Left ventricle myocardium inferior (tissue), 1 donor: ENCODE measurements around the gene HNF4A. TPM values are rescaled to one million over a fixed set of nuclear protein-coding genes. Genes with fewer than 3 reads are reported as not detected.
A peak's percentile ranks its signal among the peaks of the same experiment; 100 is the strongest.

Experiments used
- DNase-seq: peaks from one replicate; pipeline ENCODE4 v3.0.0-alpha.2; 2020
- H3K27ac ChIP-seq: fragments of 200-600 bp; replicated peaks from 2 replicates; pipeline ENCODE4 v1.8.0; 2021
- H3K27me3 ChIP-seq: fragments of 200-600 bp; 2 replicates; pipeline ENCODE4 v1.8.0; 2021; ENCODE audit warnings: low read depth
- H3K36me3 ChIP-seq: fragments of 200-600 bp; 2 replicates; pipeline ENCODE4 v1.8.0; 2021
- H3K4me1 ChIP-seq: fragments of 200-600 bp; 2 replicates; pipeline ENCODE4 v1.8.0; 2021
- H3K4me3 ChIP-seq: fragments of 200-600 bp; 2 replicates; pipeline ENCODE4 v1.8.0; 2021; ENCODE audit warnings: mild to moderate bottlenecking, moderate library complexity
- H3K9me3 ChIP-seq: fragments of 200-600 bp; replicated peaks from 2 replicates; pipeline ENCODE4 v1.8.0; 2021
- intact Hi-C: fragments of 100-400 bp; cut with micrococcal nuclease; formaldehyde crosslinking; loops from one replicate; pipeline ENCODE4 v1.11.0; 2022
- total RNA-seq: library from RNA; stranded (reverse); fragmentation: NEBNext Ultra II Directional; extraction: Animal tissue kit (Norgen Biotek cat#: 25700); gene quantifications from one replicate; pipeline ENCODE4 v1.2.1, GENCODE V29; 2021
- TF ChIP-seq, protein P1 (sequence below): fragments of 200-600 bp; IDR thresholded peaks from 2 replicates; pipeline ENCODE4 v1.8.0; 2021; ENCODE audit warnings: antibody characterized with exemption, mild to moderate bottlenecking, borderline replicate concordance
- donor health status: DM: no; HTN: yes; CAD: no; lungs with severe emphysema.

HNF4A gene
- total RNA-seq, 1 donor from 2014 or later, result not detected

DNA sequence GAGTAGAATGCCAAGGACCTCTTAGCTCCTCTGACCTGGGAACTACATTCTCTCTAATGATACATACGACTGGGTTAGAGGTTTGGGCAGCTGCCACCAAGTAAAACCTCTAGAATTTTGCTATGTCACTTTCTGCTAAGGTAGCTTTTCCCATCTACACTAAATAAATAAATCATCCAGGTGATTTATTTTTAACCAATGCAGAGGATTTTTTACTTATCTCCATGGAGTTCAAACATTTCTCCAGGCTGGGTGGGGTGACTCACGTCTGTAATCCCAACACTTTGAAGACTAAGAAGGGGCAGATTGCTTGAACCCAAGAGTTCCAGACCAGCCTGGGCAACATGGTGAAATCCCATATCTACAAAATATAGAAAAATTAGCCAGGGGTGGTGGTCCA is 27.1 kb downstream of the HNF4A start:
- H3K27ac ChIP-seq, result no peak overlapping the region
- intact Hi-C loops, result loop anchor here (10.0 kb wide), 1 partner anchor 302 kb away; no protein-coding TSS in a partner anchor
- no peak overlapping the region for H3K4me3 ChIP-seq
- H3K36me3 ChIP-seq, result no peaks in the 10 kb centered on the region
- no peaks in the 10 kb centered on the region for H3K4me1 ChIP-seq
- DNase-seq, result no peak
- TF ChIP-seq, protein P1, sequence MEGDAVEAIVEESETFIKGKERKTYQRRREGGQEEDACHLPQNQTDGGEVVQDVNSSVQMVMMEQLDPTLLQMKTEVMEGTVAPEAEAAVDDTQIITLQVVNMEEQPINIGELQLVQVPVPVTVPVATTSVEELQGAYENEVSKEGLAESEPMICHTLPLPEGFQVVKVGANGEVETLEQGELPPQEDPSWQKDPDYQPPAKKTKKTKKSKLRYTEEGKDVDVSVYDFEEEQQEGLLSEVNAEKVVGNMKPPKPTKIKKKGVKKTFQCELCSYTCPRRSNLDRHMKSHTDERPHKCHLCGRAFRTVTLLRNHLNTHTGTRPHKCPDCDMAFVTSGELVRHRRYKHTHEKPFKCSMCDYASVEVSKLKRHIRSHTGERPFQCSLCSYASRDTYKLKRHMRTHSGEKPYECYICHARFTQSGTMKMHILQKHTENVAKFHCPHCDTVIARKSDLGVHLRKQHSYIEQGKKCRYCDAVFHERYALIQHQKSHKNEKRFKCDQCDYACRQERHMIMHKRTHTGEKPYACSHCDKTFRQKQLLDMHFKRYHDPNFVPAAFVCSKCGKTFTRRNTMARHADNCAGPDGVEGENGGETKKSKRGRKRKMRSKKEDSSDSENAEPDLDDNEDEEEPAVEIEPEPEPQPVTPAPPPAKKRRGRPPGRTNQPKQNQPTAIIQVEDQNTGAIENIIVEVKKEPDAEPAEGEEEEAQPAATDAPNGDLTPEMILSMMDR, result no peak
- no peaks in the 10 kb centered on the region for H3K9me3 ChIP-seq
- peaks cover 32% of the 10 kb centered on the region for H3K27me3 ChIP-seq

GRCh38 chr20:44384423-44385027 is 29.0 kb downstream of the HNF4A start:
- H3K27me3 ChIP-seq, result peaks cover 45% of the 10 kb centered on the region

GRCh38 chr20:44388466-44389023 is 33.0 kb downstream of the HNF4A start:
- Histone ChIP-seq H3K9me3 (no peaks in the 10 kb centered on the region), H3K27me3 (peaks cover 35% of the 10 kb centered on the region), H3K27ac (no peak overlapping the region), H3K4me1 (peaks cover 9% of the 10 kb centered on the region), H3K36me3 (no peaks in the 10 kb centered on the region), H3K4me3 (no peak overlapping the region)
- intact Hi-C loops, result loop anchor here (10.0 kb wide), 1 partner anchor 296 kb away; no protein-coding TSS in a partner anchor
- DNase-seq, result peak; percentile 62
- TF ChIP-seq, protein P1, result peak; percentile 78

More at GRCh38 chr20:44384423-44385027, 29.0 kb downstream of the HNF4A start:
- H3K9me3 ChIP-seq, result no peaks in the 10 kb centered on the region
- peaks cover 9% of the 10 kb centered on the region for H3K4me1 ChIP-seq
- DNase-seq, result peak; percentile 77
- H3K27ac ChIP-seq, result no peak overlapping the region
- intact Hi-C loops, result loop anchor here (10.0 kb wide), 1 partner anchor 300 kb away; no protein-coding TSS in a partner anchor
- H3K36me3 ChIP-seq, result no peaks in the 10 kb centered on the region
- TF ChIP-seq, protein P1, result peak; percentile 87
- no peak overlapping the region for H3K4me3 ChIP-seq

DNA sequence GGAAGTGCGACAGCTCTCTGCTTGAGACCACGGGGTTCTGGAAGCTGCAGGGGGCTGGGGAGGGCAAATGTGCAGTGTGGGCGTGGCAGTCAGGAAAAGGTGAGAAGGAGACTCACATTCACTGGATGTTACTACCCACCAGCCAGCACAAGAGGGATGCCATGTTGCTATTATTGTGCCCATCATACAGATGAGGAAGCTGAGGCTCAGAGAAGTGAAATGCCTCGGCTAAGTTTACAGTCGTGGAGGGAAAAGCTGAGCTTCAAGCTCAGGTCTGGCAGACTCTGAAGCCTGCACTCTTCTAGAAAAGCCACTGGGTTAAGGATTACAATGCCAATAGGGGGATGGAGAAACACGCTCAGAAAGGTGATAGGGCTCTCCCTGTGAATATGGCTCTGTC is 34.4 kb downstream of the HNF4A start:
- Histone ChIP-seq H3K27ac (no peak overlapping the region), H3K9me3 (no peaks in the 10 kb centered on the region), H3K4me1 (peaks cover 9% of the 10 kb centered on the region), H3K27me3 (peaks cover 37% of the 10 kb centered on the region), H3K36me3 (no peaks in the 10 kb centered on the region), H3K4me3 (no peak overlapping the region)
- TF ChIP-seq, protein P1, result no peak
- intact Hi-C loops, result loop anchor here (10.0 kb wide), 1 partner anchor 295 kb away; no protein-coding TSS in a partner anchor
- no peak for DNase-seq

GRCh38 chr20:44390280-44390679 is 34.8 kb downstream of the HNF4A start:
- Histone ChIP-seq H3K4me3 (no peak overlapping the region), H3K9me3 (no peaks in the 10 kb centered on the region), H3K4me1 (peaks cover 9% of the 10 kb centered on the region), H3K36me3 (no peaks in the 10 kb centered on the region), H3K27me3 (peaks cover 41% of the 10 kb centered on the region), H3K27ac (no peak overlapping the region)
- intact Hi-C loops, result no loop called here
- TF ChIP-seq, protein P1, result no peak
- DNase-seq, result no peak
